GOT3 (cell line): ENCODE measurements around the gene UNC5C.

Experiments used
- DNase-seq: peaks from one replicate; lab custom pipeline; 2025; ENCODE audit warnings: mixed read lengths; lab: John Stamatoyannopoulos, UW

UNC5C gene

DNA sequence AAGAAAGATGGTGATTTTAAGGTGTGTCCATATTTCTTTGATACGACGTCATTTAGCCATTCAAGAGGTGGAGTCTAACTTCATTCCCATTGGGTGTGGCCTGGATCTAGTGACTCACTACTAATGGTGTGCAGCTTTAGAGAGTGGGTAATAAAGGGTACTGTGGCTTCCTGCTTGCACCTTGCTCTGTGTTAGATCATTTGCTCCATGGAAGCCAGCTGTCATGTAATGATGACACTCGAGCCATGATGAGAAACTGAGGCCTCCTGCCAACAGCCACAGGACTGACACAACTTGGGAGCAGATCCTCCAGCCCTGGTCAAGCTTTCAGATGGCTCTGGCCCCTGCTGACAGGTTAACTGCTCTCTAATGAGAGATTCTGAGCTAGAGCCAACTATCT, 82.0 kb downstream of the UNC5C start:
- no peak for DNase-seq

- DNase-seq: no peak
Measured at GRCh38 chr4:95465010-95465409, 83.8 kb downstream of the UNC5C start.

- DNase-seq: no peak
Measured at GRCh38 chr4:95462921-95463320, 85.9 kb downstream of the UNC5C start.

GRCh38 chr4:95457353-95457752, 91.4 kb downstream of the UNC5C start:
- no peak for DNase-seq

DNA sequence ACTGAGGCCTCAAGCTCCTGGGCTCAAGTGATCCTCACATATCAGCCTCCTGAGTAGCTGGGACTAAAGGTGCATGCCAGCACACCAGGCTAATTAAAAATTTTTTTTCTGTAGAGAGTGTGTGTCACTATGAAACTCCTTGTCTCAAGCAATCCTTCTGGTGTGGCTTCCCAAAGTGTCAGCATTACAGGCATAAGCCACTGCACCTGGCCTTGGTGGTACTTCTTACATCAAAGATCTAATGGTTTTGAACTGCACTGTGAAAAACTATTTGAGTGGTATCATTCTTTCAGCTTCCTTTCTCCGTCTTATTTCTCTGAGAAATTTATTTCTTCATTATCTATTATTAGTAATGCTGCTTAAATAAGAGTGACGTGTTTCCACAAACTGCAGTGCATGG, 98.5 kb downstream of the UNC5C start:
- no peak for DNase-seq

DNA sequence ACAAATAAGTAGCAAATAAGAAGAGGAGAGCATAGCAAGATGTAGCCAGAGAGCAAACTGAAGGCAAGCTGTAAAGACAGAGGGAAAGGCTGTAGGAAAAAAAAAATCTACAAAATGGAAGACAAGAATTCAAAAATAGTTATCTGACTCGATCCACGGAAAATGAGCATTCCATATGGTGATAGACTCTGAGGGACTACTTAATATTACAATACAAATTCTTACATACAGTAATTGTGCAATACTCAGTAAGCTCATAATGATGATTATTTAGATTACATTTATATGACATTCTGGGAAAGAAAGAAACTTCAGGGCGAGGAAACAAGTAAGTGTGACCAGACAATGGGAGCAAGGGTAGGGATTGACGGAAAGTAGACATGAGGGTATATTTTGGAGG, 102.6 kb downstream of the UNC5C start:
- DNase-seq: no peak

DNA sequence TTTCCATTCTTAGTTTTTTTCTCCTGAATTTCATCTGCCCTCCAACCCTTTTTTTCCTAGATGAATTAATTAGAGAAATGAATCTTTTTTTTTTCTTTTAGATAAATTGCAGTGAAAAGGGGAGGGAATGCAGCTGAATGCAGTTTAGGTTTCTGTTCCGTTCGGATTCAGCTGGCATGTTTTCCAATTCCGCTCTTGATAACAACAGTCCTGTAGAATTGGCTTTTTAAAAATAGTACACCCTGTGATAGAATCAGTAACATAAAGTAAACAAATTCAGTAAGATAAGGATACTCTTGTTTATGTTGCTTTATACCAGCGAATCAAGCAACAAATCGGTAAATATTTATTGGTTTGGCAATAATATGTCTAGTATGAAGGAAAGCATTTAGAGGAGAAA, 103.5 kb downstream of the UNC5C start:
- no peak for DNase-seq

- no peak for DNase-seq
Measured at GRCh38 chr4:95444812-95445211, 104.0 kb downstream of the UNC5C start.

DNA sequence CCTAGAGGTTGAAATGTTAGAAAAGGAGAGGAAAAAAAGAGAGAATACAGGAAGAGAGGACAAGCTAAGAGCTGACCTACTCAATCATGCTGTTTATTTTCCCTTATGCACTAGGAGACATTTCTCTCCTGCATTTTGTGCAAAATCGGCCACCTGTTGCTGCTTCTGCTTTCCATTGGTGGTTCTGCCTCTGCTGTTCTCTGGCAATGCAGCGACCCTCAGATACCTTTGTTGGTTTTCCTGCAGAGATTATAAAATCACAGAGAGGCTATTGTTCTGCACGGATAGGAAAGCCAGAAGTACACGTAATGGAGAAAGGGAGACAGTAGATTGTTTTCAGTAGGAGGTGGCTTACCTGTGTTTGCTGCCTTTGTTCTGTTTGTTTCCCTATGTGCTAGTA, 108.9 kb downstream of the UNC5C start:
- DNase-seq: no peak

DNA sequence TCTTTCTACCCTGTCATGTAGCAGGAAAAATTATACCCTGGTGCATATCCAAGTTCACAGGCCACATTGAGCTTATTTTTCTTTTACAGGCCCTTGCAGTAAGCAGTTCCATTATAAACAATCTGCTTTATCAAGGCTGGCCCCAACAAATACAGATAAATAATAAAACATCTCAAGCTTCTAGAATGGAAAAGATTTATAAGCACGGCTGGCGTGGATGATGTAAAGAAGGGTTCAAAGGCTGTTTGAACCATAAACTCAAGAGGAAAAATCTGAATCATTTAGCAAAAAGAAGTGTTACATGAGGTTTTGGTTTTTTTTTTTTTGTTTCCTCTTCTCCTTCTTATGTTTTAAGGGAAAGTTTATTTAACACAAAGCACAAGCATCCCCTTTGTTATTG, 109.7 kb downstream of the UNC5C start:
- DNase-seq: no peak

GRCh38 chr4:95432466-95432865, 116.3 kb downstream of the UNC5C start:
- no peak for DNase-seq

DNA sequence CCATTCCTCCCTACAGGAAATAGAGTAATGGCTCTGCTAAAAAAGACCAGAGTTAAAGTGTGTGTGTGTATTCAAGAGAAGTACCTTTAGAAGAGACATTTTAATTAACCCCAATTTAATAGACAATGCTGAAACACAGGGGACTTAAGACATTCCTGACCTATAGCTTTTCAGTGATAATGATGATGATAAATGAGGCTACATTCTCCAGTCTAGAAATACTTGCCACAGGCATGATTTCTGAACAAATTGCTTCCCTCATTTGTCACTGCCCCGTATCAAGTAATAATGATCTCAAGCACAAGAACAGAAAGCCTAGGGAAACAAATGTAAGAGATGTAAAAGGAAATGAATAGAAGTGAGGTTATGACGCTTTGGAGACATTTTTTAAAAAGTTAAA, 117.1 kb downstream of the UNC5C start:
- DNase-seq: no peak

GRCh38 chr4:95429416-95429815, 119.4 kb downstream of the UNC5C start:
- no peak for DNase-seq

GRCh38 chr4:95428291-95429070, 120.3 kb downstream of the UNC5C start:
- no peak for DNase-seq

DNA sequence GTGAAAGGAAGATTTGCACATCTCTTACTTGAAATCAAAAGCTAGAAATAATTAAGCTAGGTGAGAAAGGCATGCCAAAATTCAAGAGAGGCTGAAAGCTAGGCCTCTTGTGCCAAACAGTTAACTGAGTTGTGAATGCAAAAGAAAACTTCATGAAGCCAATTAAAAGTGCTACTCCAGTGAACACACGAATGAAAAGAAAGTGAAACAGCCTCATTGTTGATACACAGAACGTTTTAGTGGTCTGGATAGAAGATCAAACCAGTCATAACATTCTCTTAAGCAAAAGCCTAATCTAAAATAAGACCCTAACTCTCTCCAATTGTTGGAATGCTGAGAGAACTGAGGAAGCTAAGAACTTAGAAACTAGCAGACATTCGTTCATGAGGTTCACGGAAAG, 122.3 kb downstream of the UNC5C start:
- DNase-seq: no peak

GRCh38 chr4:95422436-95422835, 126.3 kb downstream of the UNC5C start:
- DNase-seq: no peak

DNA sequence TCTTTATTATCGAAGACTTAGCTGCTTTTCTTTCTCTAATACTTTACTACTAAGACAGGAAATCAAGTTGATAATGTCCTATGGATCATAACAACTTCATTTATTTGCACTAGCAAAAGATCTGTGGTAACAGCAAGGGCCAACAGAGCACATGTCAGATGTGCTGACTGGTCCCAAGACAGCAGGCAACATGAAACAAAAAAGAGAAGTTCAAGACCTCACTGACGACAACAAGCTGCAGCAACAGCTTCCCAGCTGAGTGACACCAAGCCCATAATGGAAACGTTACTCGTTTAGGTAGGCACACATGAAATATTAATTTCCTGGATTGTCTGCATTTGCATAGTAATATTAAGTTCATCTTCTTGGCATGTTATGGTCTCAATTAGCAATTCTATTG, 126.9 kb downstream of the UNC5C start:
- no peak for DNase-seq

- no peak for DNase-seq
Measured at GRCh38 chr4:95417531-95417930, 131.2 kb downstream of the UNC5C start.

DNA sequence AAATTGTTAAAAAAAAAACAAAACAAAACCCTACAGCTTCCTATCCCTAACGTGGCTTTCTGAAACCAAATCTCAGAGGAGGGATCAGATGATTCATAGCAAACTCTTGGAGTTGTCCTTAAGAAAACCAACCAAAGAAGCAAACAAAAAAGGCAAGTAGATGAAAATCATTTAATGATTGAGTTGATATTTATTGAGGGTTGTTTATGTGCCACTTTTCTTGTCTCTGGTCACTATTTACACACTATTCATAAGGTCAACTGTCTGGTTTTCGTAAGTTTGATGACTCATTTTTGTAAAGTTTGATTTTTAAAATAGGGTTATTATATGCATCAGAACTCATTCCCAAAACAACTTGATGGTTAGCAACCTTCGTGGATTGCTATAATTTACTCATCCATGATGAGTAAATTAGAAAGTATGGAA, 133.4 kb downstream of the UNC5C start:
- DNase-seq: no peak

- DNase-seq: no peak
Measured at GRCh38 chr4:95411371-95412088, 137.2 kb downstream of the UNC5C start.

- DNase-seq: no peak
Measured at GRCh38 chr4:95410387-95410977, 138.3 kb downstream of the UNC5C start.

- no peak for DNase-seq
Measured at GRCh38 chr4:95409750-95410149, 139.0 kb downstream of the UNC5C start.

- no peak for DNase-seq
Measured at GRCh38 chr4:95409127-95409526, 139.6 kb downstream of the UNC5C start.
